GM12878 (cell line): ENCODE data around the gene TMEM63C. TPM values are rescaled to one million over a fixed set of nuclear protein-coding genes. Genes with fewer than 3 reads are reported as not detected.

Experiments used
- ATAC-seq: fragments of 200-7000 bp; cut with Tn5 transposase; 3 replicates; pipeline ENCODE4 v1.9.1; 2020; ENCODE audit warnings: mild to moderate bottlenecking, moderate library complexity
- BruUV-seq: library from RNA; stranded (reverse); fragments of 400-500 nt; replicated peaks from 2 replicates; lab custom pipeline; 2021; lab: Mats Ljungman, UMichigan
- CTCF ChIA-PET: fragments of 300-600 bp; sonication (Branson Sonifier 250); formaldehyde crosslinking; extraction: SDS; loops from one replicate; lab custom pipeline; 2021; ENCODE audit warnings: inconsistent platforms; lab: Yijun Ruan, JAX
- POLR2A ChIA-PET: fragments of 350-600 bp; formaldehyde crosslinking; extraction: SDS; loops from one replicate; lab custom pipeline; 2021; ENCODE audit warnings: inconsistent platforms; lab: Charles Lee
- RAD21 ChIA-PET: fragments of 300-600 bp; sonication (Branson Sonifier 250); formaldehyde crosslinking; loops from one replicate; lab custom pipeline; 2023; ENCODE audit warnings: antibody characterized with exemption; ENCODE audit not compliant: unreplicated experiment; lab: Charles Lee
- SMC1A ChIA-PET: fragments of 300-600 bp; sonication (Branson Sonifier 250); formaldehyde crosslinking; loops from one replicate; lab custom pipeline; 2023; ENCODE audit not compliant: unreplicated experiment, uncharacterized antibody; lab: Charles Lee
- DNase-seq: peaks from one replicate; pipeline ENCODE4 v3.0.0-alpha.2; 2011; ENCODE audit warnings: low read depth, low spot score
- FAIRE-seq: peaks from 3 replicates; lab custom pipeline; 2011; peaks lifted over from hg19 to GRCh38; lab: Jason Lieb, UNC
- H2AFZ ChIP-seq: 2 replicates; pipeline ENCODE4 v1.6.0; 2011; ENCODE audit warnings: low read depth, low read length, control low read depth; ENCODE audit not compliant: control insufficient read depth
- H3K27ac ChIP-seq: 2 replicates; pipeline ENCODE4 v1.5.1; 2011; ENCODE audit warnings: control low read depth; ENCODE audit not compliant: control insufficient read depth, insufficient read depth
- H3K27me3 ChIP-seq, 2 experiments: replicated peaks in 1 of 2; 2 replicates each; pipeline versions ENCODE4 v1.6.0 to v1.6.1; 2011; ENCODE audit warnings: low read length in 1 of 2; ENCODE audit not compliant: control insufficient read depth in 2 of 2, insufficient read depth in 2 of 2
- H3K36me3 ChIP-seq, 2 experiments: 2 replicates each; pipeline ENCODE4 v1.5.1; 2011; ENCODE audit warnings: low read length in 1 of 2; ENCODE audit not compliant: control insufficient read depth in 2 of 2, insufficient read depth in 2 of 2
- H3K4me1 ChIP-seq: 2 replicates; pipeline ENCODE4 v1.6.1; 2011; ENCODE audit warnings: mild to moderate bottlenecking, low read length, moderate library complexity, mixed read lengths; ENCODE audit not compliant: control insufficient read depth, insufficient read depth
- H3K4me2 ChIP-seq: 2 replicates; pipeline ENCODE4 v1.6.0; 2011; ENCODE audit warnings: control low read depth; ENCODE audit not compliant: control insufficient read depth, insufficient read depth
- H3K4me3 ChIP-seq: fragments of 200-600 bp; sonication (generic); 2 replicates; pipeline ENCODE4 v1.5.1; 2016
- H3K79me2 ChIP-seq: 2 replicates; pipeline ENCODE4 v1.6.0; 2011; ENCODE audit warnings: low read length; ENCODE audit not compliant: control insufficient read depth, insufficient read depth
- H3K9ac ChIP-seq: 2 replicates; pipeline ENCODE4 v1.8.0; 2011; ENCODE audit warnings: low read length, control low read depth, mixed read lengths; ENCODE audit not compliant: control insufficient read depth, insufficient read depth
- H3K9me3 ChIP-seq: replicated peaks from 3 replicates; pipeline ENCODE4 v1.5.1; 2011; ENCODE audit warnings: mild to moderate bottlenecking, low read length; ENCODE audit not compliant: control insufficient read depth, insufficient read depth
- H4K20me1 ChIP-seq: 2 replicates; pipeline ENCODE4 v1.6.0; 2011; ENCODE audit not compliant: control insufficient read depth, insufficient read depth
- MEF2B ChIP-seq: fragments of 450-650 bp; IDR thresholded peaks from 2 replicates; pipeline ENCODE4 v1.6.1; 2018; ENCODE audit warnings: mild to moderate bottlenecking, moderate library complexity; ENCODE audit not compliant: partially characterized antibody, poor library complexity, severe bottlenecking
- MYC ChIP-seq: IDR thresholded peaks from 2 replicates; pipeline ENCODE4 v1.6.1; 2011; ENCODE audit warnings: mild to moderate bottlenecking, low read length, moderate library complexity, inconsistent platforms; ENCODE audit not compliant: insufficient read depth, insufficient replicate concordance, insufficient read length, severe bottlenecking
- NKRF ChIP-seq: fragments of 450-650 bp; conservative IDR thresholded peaks from 2 replicates; pipeline ENCODE4 v1.6.1; 2017; ENCODE audit warnings: mild to moderate bottlenecking, moderate library complexity
- SMAD5 ChIP-seq: IDR thresholded peaks from 2 replicates; pipeline ENCODE4 v1.6.1; 2016; ENCODE audit warnings: antibody characterized with exemption, low read depth
- SMARCA5 ChIP-seq: fragments of 450-650 bp; IDR thresholded peaks from 2 replicates; pipeline ENCODE4 v1.6.1; 2017; ENCODE audit warnings: mild to moderate bottlenecking
- ZBED1 ChIP-seq: IDR thresholded peaks from 2 replicates; pipeline ENCODE4 v1.6.1; 2016; ENCODE audit warnings: borderline replicate concordance
- WGBS: methylation state at CpG from one replicate; pipeline ENCODE4 v1.1.6; 2016; ENCODE audit warnings: low lambda C conversion rate; ENCODE audit not compliant: insufficient replicate concordance, insufficient coverage; ENCODE audit errors: missing lambda C conversion rate; 5-methylcytosine and 5-hydroxymethylcytosine counted together
- in situ Hi-C: fragments of 300-500 bp; cut with MboI; formaldehyde crosslinking; loops from 9 replicates; pipeline ENCODE4 v1.14.3; 2018; ENCODE audit warnings: mixed read lengths
- intact Hi-C: fragments of 100-400 bp; cut with micrococcal nuclease; formaldehyde crosslinking; loops from one replicate; pipeline ENCODE4 v1.14.2; 2022; ENCODE audit not compliant: unreplicated experiment
- polyA plus RNA-seq, 11 experiments: library from polyadenylated mRNA; depleted of rRNA in 4 of 11; unstranded in 6 of 11; stranded (reverse) in 5 of 11; fragments of >200 nt; fragmentation: Nextera tagmentation in 4 of 11; fragmentation: Illumina TruSeq in 1 of 11; extraction: Ambion mirVana in 4 of 11; extraction: Trizol in 1 of 11; gene quantifications; 1 replicate in 1 of 11; 2 replicates in 10 of 11; pipeline versions ENCODE4 v1.2.1 to v1.2.3, GENCODE V29; 2011 to 2016; ENCODE audit warnings: inconsistent platforms in 2 of 11, missing spikeins in 2 of 11, low read depth in 1 of 11
- total RNA-seq, 4 experiments: library from RNA; depleted of rRNA in 3 of 4; stranded (reverse); fragments of >200 nt in 3 of 4; fragmentation: Illumina TruSeq in 1 of 4; extraction: Trizol in 1 of 4; gene quantifications; 2 replicates each; pipeline versions ENCODE4 v1.2.1 to v1.2.3, GENCODE V29; 2013 to 2021
- TF ChIP-seq, protein P1 (sequence below), 3 experiments: IDR thresholded peaks in 2 of 3; conservative IDR thresholded peaks in 1 of 3; 2 replicates each; pipeline ENCODE4 v1.5.1; 2011; ENCODE audit warnings: low read depth in 3 of 3, low read length in 3 of 3, mild to moderate bottlenecking in 3 of 3, control low read depth in 2 of 3, moderate library complexity in 2 of 3, inconsistent platforms in 1 of 3, mixed read lengths in 1 of 3; ENCODE audit not compliant: control insufficient read depth in 2 of 3, insufficient read depth in 1 of 3; ENCODE audit errors: extremely low read depth in 1 of 3

Gene TMEM63C
- total and polyA plus RNA-seq, 10 of the 15 experiments (the other 5 are each of a cell fraction or from before 2014, with no cell fraction given) = 0.06 to 1.3 (median 0.39) TPM; not detected in 4

DNA sequence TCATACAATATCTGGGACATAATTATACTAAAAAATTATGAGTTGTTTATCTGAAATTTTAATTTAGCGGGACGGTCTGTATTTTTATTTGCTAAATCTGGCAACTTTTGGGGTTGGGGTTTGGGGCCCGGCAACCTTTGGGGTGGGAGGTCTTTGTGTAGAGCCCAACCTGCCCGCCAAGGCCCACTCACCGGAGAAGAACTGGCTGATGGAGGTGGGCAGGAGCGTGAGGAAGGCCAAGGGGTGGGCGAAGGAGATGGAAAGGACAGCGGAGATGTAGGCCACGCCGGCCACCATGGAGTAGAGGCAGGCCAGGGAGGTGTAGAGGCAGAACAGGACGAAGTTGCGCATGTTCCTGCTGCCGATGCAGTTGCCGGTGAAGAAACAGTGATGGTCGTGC is 42.6 kb upstream of the TMEM63C start:
- Histone ChIP-seq H3K4me1 (no peaks in the 10 kb centered on the region), H4K20me1 (no peaks in the 10 kb centered on the region), H3K36me3 (no peaks in the 10 kb centered on the region), H3K4me3 (no peak overlapping the region), H3K4me2 (no peak overlapping the region; the same call in 1 of the 2 replicates), H3K9me3 (no peaks in the 10 kb centered on the region), H2AFZ (no peak overlapping the region), H3K9ac (no peak overlapping the region), H3K27me3 (peaks cover 22 to 23% of the 10 kb centered on the region in 2 experiments), H3K27ac (no peak overlapping the region), H3K79me2 (no peaks in the 10 kb centered on the region)
- no peak for FAIRE-seq
- DNase-seq = no peak
- intact Hi-C loops = no loop called here
- CTCF ChIA-PET = no interaction called here
- WGBS = 68% methylated on average over 15 of the region's 15 CpGs
- SMC1A ChIA-PET = interaction anchor here (1.3 kb wide), 1 partner anchor 10 kb away, joined by 3 read pairs; no protein-coding TSS in a partner anchor
- ATAC-seq = no peak
- POLR2A ChIA-PET = no interaction called here
- RAD21 ChIA-PET = no interaction called here
- no TSS peak for BruUV-seq
- TF ChIP-seq NKRF (no peak), MEF2B (no peak), MYC (no peak), SMAD5 (no peak), ZBED1 (no peak), SMARCA5 (no peak)
- TF ChIP-seq, protein P1, sequence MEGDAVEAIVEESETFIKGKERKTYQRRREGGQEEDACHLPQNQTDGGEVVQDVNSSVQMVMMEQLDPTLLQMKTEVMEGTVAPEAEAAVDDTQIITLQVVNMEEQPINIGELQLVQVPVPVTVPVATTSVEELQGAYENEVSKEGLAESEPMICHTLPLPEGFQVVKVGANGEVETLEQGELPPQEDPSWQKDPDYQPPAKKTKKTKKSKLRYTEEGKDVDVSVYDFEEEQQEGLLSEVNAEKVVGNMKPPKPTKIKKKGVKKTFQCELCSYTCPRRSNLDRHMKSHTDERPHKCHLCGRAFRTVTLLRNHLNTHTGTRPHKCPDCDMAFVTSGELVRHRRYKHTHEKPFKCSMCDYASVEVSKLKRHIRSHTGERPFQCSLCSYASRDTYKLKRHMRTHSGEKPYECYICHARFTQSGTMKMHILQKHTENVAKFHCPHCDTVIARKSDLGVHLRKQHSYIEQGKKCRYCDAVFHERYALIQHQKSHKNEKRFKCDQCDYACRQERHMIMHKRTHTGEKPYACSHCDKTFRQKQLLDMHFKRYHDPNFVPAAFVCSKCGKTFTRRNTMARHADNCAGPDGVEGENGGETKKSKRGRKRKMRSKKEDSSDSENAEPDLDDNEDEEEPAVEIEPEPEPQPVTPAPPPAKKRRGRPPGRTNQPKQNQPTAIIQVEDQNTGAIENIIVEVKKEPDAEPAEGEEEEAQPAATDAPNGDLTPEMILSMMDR (IDR thresholded peaks at IDR 0.05 in 2 of 3, conservative IDR thresholded peaks at IDR 0.05 in 1 of 3; ENCODE audit: control insufficient read depth in 2 of 3, extremely low read depth in 1 of 3, insufficient read depth in 1 of 3, low read depth in 3 of 3, low read length in 3 of 3) = no peak
- in situ Hi-C loops = no loop called here
